Caco-2 (cell line): ENCODE measurements around the gene MAN1B1. TPM values are rescaled to one million over a fixed set of nuclear protein-coding genes. Genes with fewer than 3 reads are reported as not detected.

ENCODE experiments used
- BruUV-seq: library from RNA; stranded (reverse); fragments of 400-500 nt; replicated peaks from 2 replicates; lab custom pipeline; 2021; lab: Mats Ljungman, UMichigan
- CTCF ChIA-PET: fragments of 300-600 bp; sonication (Branson Sonifier 250); formaldehyde crosslinking; loops from one replicate; lab custom pipeline; 2022; ENCODE audit warnings: antibody characterized with exemption; lab: Charles Lee
- POLR2A ChIA-PET: fragments of 300-600 bp; sonication (Branson Sonifier 250); formaldehyde crosslinking; loops from one replicate; lab custom pipeline; 2022; ENCODE audit warnings: antibody characterized with exemption; lab: Charles Lee
- DNase-seq, 2 experiments: peaks; one replicate each; pipeline versions ENCODE4 v3.0.0 to v3.0.0-alpha.2; 2020 to 2022
- H3K27me3 ChIP-seq: replicated peaks from 2 replicates; pipeline ENCODE4 v1.6.0; 2011; ENCODE audit warnings: low read length; ENCODE audit not compliant: control insufficient read depth, insufficient read depth
- H3K36me3 ChIP-seq: 2 replicates; pipeline ENCODE4 v1.5.1; 2011; ENCODE audit warnings: low read length; ENCODE audit not compliant: control insufficient read depth, insufficient read depth
- H3K4me1 ChIP-seq: fragments of 250-450 bp; sonication (Bioruptor Pico); 2 replicates; pipeline ENCODE4 v1.5.1; 2020; ENCODE audit warnings: mild to moderate bottlenecking
- H3K4me3 ChIP-seq: 2 replicates; pipeline ENCODE4 v1.5.1; 2011; ENCODE audit warnings: low read depth, mild to moderate bottlenecking, control low read depth, low read length
- H3K9me3 ChIP-seq: fragments of 250-450 bp; sonication (Bioruptor Pico); 2 replicates; pipeline ENCODE4 v1.5.1; 2020; ENCODE audit warnings: mild to moderate bottlenecking, moderate library complexity
- H3K27ac Mint-ChIP-seq: one replicate; pipeline ENCODE4 v1.8.0; 2022; ENCODE audit warnings: mixed read lengths; ENCODE audit not compliant: unreplicated experiment
- H3K27me3 Mint-ChIP-seq: one replicate; pipeline ENCODE4 v1.8.0; 2022; ENCODE audit warnings: mixed read lengths; ENCODE audit not compliant: insufficient read depth, unreplicated experiment
- H3K36me3 Mint-ChIP-seq: one replicate; pipeline ENCODE4 v1.8.0; 2022; ENCODE audit warnings: mild to moderate bottlenecking, mixed read lengths; ENCODE audit not compliant: insufficient read depth, unreplicated experiment
- H3K4me1 Mint-ChIP-seq: one replicate; pipeline ENCODE4 v1.8.0; 2022; ENCODE audit warnings: low read depth, mixed read lengths; ENCODE audit not compliant: unreplicated experiment
- H3K4me3 Mint-ChIP-seq: one replicate; pipeline ENCODE4 v1.8.0; 2022; ENCODE audit warnings: mild to moderate bottlenecking, moderate library complexity, mixed read lengths; ENCODE audit not compliant: unreplicated experiment
- H3K9me3 Mint-ChIP-seq: one replicate; pipeline ENCODE4 v1.8.0; 2022; ENCODE audit warnings: mixed read lengths; ENCODE audit not compliant: unreplicated experiment
- intact Hi-C: fragments of 100-400 bp; cut with micrococcal nuclease; formaldehyde crosslinking; loops from one replicate; pipeline ENCODE4 v1.10.0; 2022; ENCODE audit not compliant: unreplicated experiment
- total RNA-seq: library from RNA; stranded (reverse); gene quantifications from 2 replicates; pipeline ENCODE4 v1.2.3, GENCODE V29; 2022
- TF ChIP-seq, protein P1 (sequence below), 2 experiments: fragments of 200-600 bp in 1 of 2; IDR thresholded peaks; 1 replicate in 1 of 2; 2 replicates in 1 of 2; pipeline versions ENCODE4 v1.5.1 to v1.8.0; 2011 to 2022; ENCODE audit warnings: antibody characterized with exemption in 1 of 2, control low read depth in 1 of 2, inconsistent platforms in 1 of 2, low read depth in 1 of 2, low read length in 1 of 2, mild to moderate bottlenecking in 1 of 2, moderate library complexity in 1 of 2; ENCODE audit not compliant: insufficient read depth in 1 of 2, severe bottlenecking in 1 of 2, unreplicated experiment in 1 of 2

Gene MAN1B1
- total RNA-seq, 1 experiment from 2014 or later: 57.7 TPM

DNA sequence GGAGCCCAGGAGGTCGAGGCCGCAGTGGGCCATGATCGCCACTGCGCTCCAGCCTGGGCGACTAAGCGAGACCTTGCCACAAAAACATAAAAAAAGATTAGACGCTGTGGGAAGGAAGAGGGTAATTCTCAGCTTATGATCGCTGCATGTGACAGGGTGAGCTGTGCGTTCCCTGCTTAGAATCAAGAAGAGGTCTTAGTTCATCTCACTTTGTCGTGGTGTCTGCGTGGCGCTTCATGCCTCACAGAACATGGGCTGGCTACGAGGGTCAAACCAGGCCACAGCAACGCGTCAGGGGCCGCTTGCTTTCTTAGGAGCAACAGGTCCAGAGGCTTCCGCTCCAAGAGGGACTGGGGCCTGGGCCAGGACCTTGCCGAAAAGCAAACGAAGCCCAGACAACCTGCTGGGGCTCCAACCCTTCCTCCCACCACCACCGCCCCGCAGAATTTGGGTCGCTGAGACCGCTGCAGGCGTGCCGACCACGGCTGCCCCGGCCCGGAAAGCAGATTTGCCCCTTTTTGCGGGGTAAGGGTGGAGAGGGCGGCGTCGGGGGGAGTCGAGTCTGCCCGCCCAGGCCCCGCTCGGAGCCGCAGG lies 42.2 kb downstream of the MAN1B1 start:
- intact Hi-C loops: loop anchor here (5.0 kb wide), 1 partner anchor 38 kb away; no protein-coding TSS in a partner anchor
- TF ChIP-seq, protein P1, sequence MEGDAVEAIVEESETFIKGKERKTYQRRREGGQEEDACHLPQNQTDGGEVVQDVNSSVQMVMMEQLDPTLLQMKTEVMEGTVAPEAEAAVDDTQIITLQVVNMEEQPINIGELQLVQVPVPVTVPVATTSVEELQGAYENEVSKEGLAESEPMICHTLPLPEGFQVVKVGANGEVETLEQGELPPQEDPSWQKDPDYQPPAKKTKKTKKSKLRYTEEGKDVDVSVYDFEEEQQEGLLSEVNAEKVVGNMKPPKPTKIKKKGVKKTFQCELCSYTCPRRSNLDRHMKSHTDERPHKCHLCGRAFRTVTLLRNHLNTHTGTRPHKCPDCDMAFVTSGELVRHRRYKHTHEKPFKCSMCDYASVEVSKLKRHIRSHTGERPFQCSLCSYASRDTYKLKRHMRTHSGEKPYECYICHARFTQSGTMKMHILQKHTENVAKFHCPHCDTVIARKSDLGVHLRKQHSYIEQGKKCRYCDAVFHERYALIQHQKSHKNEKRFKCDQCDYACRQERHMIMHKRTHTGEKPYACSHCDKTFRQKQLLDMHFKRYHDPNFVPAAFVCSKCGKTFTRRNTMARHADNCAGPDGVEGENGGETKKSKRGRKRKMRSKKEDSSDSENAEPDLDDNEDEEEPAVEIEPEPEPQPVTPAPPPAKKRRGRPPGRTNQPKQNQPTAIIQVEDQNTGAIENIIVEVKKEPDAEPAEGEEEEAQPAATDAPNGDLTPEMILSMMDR (IDR thresholded peaks at IDR 0.05; ENCODE audit: insufficient read depth in 1 of 2, low read depth in 1 of 2, low read length in 1 of 2, severe bottlenecking in 1 of 2, unreplicated experiment in 1 of 2): no peak
- CTCF ChIA-PET: interaction anchor here (0.9 to 1.5 kb wide), 5 partner anchors 34 to 108 kb away, joined by 4 to 8 read pairs (median 5); partner anchors contain the start of genes NPDC1 and TPRN
- H3K4me1 ChIP-seq: 0 out of 2 replicates have a peak, but pooled peaks cover 9% of the 10 kb centered on the region
- no peaks in the 10 kb centered on the region for H3K36me3 ChIP-seq
- no peaks in the 10 kb centered on the region for H3K9me3 Mint-ChIP-seq
- peak in 1 of 2 experiments; percentile 47 for DNase-seq
- no peaks in the 10 kb centered on the region for H3K27me3 ChIP-seq
- H3K36me3 Mint-ChIP-seq: peaks cover 10% of the 10 kb centered on the region
- peaks cover 21% of the 10 kb centered on the region for H3K4me1 Mint-ChIP-seq
- peak overlapping the region; percentile 82 for H3K4me3 Mint-ChIP-seq
- H3K9me3 ChIP-seq: no peaks in the 10 kb centered on the region
- H3K27me3 Mint-ChIP-seq: no peaks in the 10 kb centered on the region
- H3K27ac Mint-ChIP-seq: peak overlapping the region; percentile 89
- POLR2A ChIA-PET: interaction anchor here (0.7 to 1.1 kb wide), 4 partner anchors 22 to 359 kb away, joined by 3 to 9 read pairs (median 6); partner anchors contain the start of genes SSNA1 and TUBB4B
- H3K4me3 ChIP-seq: peak overlapping the region; percentile 87
- BruUV-seq: no TSS peak

- peak overlapping the region; percentile 82 for H3K4me3 Mint-ChIP-seq
- DNase-seq: peak; percentile 88 to 90
- ChIA-PET POLR2A (interaction anchor here (0.6 to 1.1 kb wide), 7 partner anchors 21 to 1078 kb away, joined by 3 to 10 read pairs (median 7); partner anchors contain the start of genes SSNA1, TMEM210 and TUBB4B), CTCF (interaction anchor here (0.8 to 1.5 kb wide), 6 partner anchors 33 to 107 kb away, joined by 4 to 8 read pairs (median 5); partner anchors contain the start of genes NPDC1 and TPRN)
- Histone ChIP-seq H3K36me3 (no peaks in the 10 kb centered on the region), H3K27me3 (no peaks in the 10 kb centered on the region), H3K9me3 (no peaks in the 10 kb centered on the region), H3K4me3 (peak overlapping the region; percentile 87), H3K4me1 (0 out of 2 replicates have a peak, but pooled peaks cover 9% of the 10 kb centered on the region)
- H3K4me1 Mint-ChIP-seq: peaks cover 21% of the 10 kb centered on the region
- H3K9me3 Mint-ChIP-seq: no peaks in the 10 kb centered on the region
- H3K36me3 Mint-ChIP-seq: peaks cover 10% of the 10 kb centered on the region
- H3K27me3 Mint-ChIP-seq: no peaks in the 10 kb centered on the region
- TF ChIP-seq, protein P1 (IDR thresholded peaks at IDR 0.05; ENCODE audit: insufficient read depth in 1 of 2, low read depth in 1 of 2, low read length in 1 of 2, severe bottlenecking in 1 of 2, unreplicated experiment in 1 of 2): no peak
- intact Hi-C loops: loop anchor here (5.0 kb wide), 1 partner anchor 38 kb away; no protein-coding TSS in a partner anchor
- peak overlapping the region; percentile 89 for H3K27ac Mint-ChIP-seq
- BruUV-seq: no TSS peak
These were observed 42.8 kb downstream of the MAN1B1 start for GRCh38 chr9:137129456-137130175.
